ENCODE results near the gene SLC6A4. TPM values are rescaled to one million over a fixed set of nuclear protein-coding genes. Genes with fewer than 3 reads are reported as not detected.

SLC6A4 gene
- total and polyA plus RNA-seq, 4 donors, result 0.05 to 0.70 TPM; not detected in 2

- H3K27me3 ChIP-seq (ENCODE audit: control insufficient read depth in 4 of 4, insufficient read depth in 4 of 4, low read length in 3 of 4), result no peaks in the 10 kb centered on the region
- no peaks in the 10 kb centered on the region for H3K9me3 ChIP-seq (ENCODE audit: control insufficient read depth in 4 of 4, low read length in 3 of 4)
- no peak overlapping the region for H3K9ac ChIP-seq (ENCODE audit: low read depth in 1 of 2, low read length in 2 of 2)
- no peaks in the 10 kb centered on the region for H3K4me1 ChIP-seq (ENCODE audit: control insufficient read depth in 4 of 4, insufficient read depth in 4 of 4, low read length in 3 of 4)
- H3K36me3 ChIP-seq (ENCODE audit: control insufficient read depth in 4 of 4, insufficient read depth in 3 of 4, low read depth in 1 of 4, low read length in 3 of 4), result peaks cover 12 to 34% (median 17%) of the 10 kb centered on the region in 4 donors
- 98% methylated on average over 6 of the region's 6 CpGs for WGBS
- no peak for TF ChIP-seq NR2F2 (IDR thresholded peaks at IDR 0.05)
- no peak for TF ChIP-seq EGR1 (IDR thresholded peaks at IDR 0.05; ENCODE audit: low read depth in 2 of 2)
- no peak for TF ChIP-seq GABPA (IDR thresholded peaks at IDR 0.05 in 1 of 2, conservative IDR thresholded peaks at IDR 0.05 in 1 of 2)
- no peak for TF ChIP-seq HNF4A (conservative IDR thresholded peaks at IDR 0.05)
- TF ChIP-seq SP1 (IDR thresholded peaks at IDR 0.05), result no peak
- no peak for TF ChIP-seq RXRA (IDR thresholded peaks at IDR 0.05)
- TF ChIP-seq HNF4G (IDR thresholded peaks at IDR 0.05), result no peak
- no peak for TF ChIP-seq YY1 (IDR thresholded peaks at IDR 0.05)
- no peak for TF ChIP-seq FOXA1 (IDR thresholded peaks at IDR 0.05)
- TF ChIP-seq REST (IDR thresholded peaks at IDR 0.05), result no peak
- no peak for TF ChIP-seq TAF1 (conservative IDR thresholded peaks at IDR 0.05)
- TF ChIP-seq ATF3 (IDR thresholded peaks at IDR 0.05), result no peak
- TF ChIP-seq MAX (IDR thresholded peaks at IDR 0.05), result no peak
- no peak for TF ChIP-seq JUND (IDR thresholded peaks at IDR 0.05)
- TF ChIP-seq ZBTB33 (IDR thresholded peaks at IDR 0.05), result no peak
- no peak for TF ChIP-seq RAD21 (IDR thresholded peaks at IDR 0.05)
- TF ChIP-seq CTCF (IDR thresholded peaks at IDR 0.05; ENCODE audit: low read depth, low read length, missing input control), result no peak
- no peak for TF ChIP-seq FOXA2 (IDR thresholded peaks at IDR 0.05)
- no peak overlapping the region for H3K27ac ChIP-seq (ENCODE audit: low read depth in 1 of 2, low read length in 2 of 2)
- H3K4me3 ChIP-seq (ENCODE audit: low read depth in 1 of 3, low read length in 3 of 3), result no peak overlapping the region
- DNase-seq (ENCODE audit: low spot score), result no peak
Measured at GRCh38 chr17:30271102-30271501, 35.6 kb upstream of the SLC6A4 start.

Measured in liver (tissue), 9 donors.